HUDEP-2 (cell line): ENCODE measurements around the gene USP40.

Source experiments
- DNase-seq, 76 experiments: peaks; one replicate each; lab custom pipeline; 2025; ENCODE audit not compliant: unreplicated experiment in 76 of 76; lab: John Stamatoyannopoulos, UW

Gene USP40

DNA sequence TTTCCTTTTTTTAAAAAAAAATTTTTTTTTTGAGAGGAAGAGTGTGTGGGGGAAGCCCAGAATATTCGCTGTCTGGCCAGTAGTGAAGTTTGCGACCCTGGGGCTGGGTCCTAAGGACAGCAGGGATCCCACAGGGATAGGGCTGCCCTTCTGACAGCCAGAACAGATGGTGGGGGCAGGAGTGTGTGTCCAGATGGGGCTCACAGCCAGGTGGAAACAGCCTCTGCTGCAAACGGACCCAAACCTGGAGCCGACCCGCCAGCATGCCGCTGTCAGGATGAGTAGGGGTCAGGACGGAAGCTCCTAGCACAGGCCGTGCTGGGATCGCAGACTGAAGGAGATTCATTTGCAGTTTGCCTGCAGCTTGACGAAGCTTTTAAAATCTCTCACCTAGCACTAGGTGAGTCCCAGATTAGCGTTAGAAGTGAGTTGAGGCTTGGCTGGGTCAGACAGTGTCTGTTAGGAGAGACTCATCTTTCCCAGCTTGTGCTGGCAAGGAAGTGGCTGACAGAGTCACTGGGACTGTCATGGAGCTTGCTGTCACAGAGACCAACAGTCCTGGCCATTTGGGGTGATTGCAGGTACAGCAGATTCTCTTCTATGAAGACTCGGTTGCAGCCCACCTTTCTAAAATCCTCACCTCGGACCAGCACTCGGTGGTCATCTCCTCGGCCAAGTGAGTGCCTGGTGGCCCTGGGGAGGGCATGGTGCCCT lies 118.9 kb downstream of the USP40 start:
- DNase-seq = no peak

DNA sequence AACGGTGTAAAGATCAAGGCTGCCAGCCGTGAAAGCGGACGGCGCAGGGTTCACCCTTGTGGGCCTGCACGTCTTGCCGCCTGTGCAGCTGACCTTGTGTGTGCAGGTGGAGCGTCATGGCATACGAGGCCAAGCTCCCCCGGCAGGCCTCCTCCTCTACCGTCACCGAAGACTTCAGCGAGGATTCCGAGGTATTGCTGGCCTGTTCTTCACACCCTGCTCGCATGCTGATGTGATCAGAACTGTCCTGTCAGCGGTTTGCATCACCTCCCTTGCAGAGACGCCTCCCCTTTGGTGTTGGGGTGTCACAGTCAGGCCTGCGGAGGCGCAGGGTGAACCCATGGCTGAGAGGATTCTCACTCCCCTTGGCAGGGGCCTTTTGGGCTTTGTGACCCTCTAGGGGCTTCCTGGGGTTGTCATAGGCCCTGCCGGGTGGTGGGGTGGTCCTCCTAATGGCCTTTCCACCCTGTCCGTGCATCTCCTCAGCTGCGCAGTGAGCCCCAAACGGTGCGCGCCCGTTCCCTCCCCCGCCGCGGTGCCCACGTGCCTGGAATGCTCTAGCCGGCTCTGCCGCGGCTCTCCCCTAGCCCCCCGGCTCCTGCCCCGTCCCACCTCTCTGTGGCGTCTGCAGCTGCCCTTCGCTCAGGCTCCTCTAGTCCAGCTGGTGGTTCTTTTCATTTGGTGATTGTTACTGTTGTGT lies 119.8 kb downstream of the USP40 start:
- no peak for DNase-seq

DNA sequence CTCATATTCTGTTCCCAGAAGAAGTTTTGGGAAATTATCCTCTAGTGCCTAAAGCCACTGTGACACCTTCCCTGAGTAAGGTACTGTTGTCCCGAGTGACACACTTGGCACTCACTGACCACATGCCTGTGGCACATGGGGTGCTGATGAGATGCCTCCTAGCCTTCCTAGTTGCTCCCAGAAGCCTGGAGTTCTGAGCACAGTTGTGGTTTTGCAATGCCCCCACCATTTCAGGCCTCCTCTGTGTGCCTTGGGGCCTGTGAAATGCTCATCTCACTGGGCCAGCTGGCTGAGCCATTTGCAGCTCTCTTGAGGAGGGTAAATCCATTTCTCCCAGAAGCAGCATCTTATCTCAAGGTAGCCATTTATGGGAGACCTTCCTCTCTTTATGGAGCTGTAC lies 120.5 kb downstream of the USP40 start:
- DNase-seq = no peak

DNA sequence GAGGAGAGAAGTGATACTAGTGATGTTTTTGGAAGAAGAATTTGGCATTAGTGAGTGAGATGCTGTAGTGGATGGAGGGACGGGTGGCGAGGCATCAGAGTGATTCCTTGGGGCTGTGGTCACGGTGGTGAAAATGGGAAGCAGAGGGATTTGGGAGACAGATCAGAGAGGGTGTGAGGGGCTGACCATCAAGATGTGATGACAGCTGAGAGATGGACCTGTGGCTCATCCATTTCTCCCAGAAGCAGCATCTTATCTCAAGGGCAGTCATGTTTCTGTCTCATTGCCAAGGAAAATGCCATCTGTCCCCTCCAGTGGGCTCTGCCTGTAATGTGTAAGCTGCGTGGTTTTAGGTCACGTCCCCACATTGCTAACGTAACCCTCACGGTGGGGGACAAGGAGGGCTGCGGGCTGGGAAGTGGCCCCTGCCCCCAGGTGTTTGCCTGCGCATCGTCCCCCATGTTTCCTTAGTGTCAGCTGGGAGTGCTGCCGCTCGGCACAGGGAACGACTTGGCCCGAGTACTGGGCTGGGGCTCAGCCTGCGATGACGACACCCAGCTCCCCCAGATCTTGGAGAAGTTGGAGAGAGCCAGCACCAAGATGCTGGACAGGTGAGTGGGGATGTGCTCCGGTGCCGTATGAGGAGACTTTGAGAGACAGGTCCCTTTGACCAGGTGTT lies 121.3 kb downstream of the USP40 start:
- DNase-seq = no peak

DNA sequence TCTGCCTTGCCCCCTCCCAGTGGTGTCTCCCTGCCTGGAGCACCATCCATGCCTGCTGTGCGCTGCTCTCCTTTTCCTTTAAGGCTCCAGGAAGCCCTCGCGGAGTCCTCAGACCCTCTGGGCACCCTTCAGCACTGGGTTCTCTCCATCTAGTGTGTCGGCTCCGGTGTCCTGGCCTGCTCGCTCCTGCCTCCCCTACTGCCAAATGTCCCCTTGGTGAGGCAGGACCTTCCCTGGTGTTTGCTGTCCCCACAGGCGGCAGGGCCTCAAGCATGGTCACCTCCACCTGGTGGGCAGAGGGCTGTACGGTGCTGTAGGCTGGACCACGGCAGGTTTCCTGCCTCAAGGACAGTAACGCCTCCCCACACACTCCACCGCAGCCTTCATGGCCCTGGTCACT lies 122.1 kb downstream of the USP40 start:
- DNase-seq = no peak

DNA sequence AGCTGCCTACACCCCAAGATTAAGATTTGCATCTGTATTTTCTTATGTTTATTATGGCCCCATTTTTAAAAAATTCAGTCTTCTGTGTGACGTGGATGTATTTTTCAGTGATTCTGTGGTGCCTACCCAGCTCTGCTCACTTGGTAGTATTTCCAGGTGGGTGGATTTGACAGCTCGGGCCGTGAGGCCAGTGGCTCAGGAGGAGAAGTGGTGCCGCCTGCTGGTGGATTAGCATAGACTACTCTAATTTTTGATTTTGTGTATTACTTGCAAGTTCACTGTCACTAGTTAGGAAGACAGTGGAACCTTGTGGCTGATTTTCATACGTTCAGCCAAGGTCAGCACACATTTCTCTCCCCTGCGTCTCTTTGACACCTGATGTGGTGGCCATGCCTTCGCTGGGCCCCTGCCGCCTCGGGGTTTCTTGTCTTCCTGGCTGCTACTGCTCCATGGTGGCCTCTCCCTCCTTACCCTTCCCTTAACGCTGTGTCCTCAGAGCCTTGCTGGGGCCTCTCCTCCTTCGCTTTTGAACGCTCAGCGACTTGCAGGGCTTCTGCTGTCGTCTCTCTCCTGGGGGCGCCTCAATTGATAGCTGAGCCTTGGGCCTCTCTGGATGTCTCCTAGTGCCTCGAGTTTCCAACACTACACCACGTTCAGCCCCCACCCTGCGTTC lies 122.9 kb downstream of the USP40 start:
- peak in 69 of 76 experiments; percentile 9 to 79 (median 50) for DNase-seq

DNA sequence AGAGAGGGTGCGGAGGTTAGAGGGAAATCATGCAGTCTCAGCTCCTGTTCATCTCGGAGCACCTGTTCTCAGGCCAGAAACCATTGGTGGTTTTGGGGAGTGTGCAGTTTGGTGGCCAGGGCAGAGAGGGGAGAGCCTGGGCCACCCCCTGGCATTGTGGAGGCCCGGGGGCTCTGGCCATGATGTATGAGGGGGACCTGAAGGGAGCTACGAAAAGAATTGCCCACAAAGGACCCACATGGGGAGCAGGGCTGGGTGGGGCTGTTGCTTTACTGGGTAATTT lies 124.6 kb downstream of the USP40 start:
- DNase-seq = no peak

DNA sequence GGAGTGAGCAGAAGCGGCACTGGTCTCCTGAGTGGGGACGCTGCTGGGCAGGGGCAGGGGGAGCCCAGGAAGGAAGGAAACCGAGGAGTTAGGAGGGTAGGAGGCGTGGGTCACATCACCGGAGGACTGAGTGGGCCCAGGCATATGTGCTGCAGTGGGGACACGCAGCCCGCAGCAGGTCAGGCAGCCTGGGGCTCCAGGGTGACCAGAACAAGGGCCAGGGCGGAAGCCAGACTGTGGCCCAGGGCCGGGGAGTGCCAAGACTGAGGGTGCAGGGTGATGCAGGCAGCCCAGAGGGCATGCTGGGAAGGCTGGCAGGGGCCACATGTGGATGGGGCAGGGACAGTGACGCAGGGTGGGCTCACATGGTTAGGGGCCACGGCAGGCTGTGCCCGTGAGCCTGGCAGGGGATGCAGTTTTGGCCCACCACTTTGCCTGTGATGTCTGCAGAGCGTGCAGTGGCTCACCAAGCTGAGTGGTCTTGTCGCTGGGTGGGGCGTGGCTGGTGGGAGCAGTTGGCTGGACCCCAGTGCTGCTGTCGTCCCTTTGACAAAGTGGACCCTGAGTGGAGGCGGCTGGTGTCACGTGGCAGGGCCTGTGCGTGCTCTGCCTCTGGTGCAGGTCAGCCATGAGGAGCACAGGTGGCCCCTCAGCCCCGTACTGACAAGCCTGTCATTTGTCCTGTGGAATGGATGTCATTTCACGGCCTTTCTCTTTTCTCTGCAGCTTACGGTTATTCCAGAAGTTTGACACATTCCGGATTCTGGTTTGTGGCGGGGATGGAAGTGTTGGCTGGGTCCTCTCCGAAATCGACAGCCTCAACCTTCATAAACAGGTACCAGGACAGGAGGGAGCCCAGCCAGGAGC lies 125.2 kb downstream of the USP40 start:
- DNase-seq = no peak

DNA sequence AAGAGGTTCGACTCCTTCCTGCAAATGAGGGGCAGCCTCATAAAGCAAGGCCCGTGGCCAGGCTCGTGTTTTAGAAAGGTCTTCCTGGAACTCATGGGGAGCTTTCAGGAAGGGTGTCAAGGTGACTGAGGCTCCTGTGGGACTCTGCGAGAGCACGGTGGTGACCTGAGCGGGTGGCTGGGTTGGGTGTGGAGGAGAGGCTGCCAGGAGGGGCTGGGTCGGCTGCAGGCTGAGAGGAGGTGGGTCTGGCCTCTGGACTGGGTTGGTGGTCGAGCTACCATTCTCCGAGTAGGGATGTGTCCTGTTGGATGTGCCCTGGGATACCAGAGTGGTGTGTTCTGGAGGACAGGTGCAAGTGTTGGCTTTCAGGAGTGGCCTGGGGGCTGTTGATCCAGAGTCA lies 125.9 kb downstream of the USP40 start:
- no peak for DNase-seq

DNA sequence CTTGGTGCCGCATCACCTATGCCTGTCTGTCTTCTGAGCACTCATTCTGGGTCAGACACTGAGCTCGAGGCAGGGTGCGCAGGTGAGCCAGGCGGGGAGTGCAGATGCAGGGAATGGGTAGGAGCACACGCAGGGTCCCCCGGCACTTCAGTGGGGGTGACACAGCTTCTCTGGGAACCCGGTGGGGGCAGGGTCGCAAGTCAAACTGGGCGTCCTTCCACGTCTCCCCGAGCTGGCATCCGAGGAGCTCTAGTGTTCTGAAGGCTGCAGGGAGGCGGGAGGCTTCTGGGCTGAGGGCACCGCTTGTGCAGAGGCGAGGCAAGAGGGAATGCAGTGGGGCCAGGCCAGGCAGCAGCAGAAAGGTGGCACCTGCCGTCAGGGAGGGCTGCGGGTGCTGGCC lies 126.3 kb downstream of the USP40 start:
- no peak for DNase-seq

DNA sequence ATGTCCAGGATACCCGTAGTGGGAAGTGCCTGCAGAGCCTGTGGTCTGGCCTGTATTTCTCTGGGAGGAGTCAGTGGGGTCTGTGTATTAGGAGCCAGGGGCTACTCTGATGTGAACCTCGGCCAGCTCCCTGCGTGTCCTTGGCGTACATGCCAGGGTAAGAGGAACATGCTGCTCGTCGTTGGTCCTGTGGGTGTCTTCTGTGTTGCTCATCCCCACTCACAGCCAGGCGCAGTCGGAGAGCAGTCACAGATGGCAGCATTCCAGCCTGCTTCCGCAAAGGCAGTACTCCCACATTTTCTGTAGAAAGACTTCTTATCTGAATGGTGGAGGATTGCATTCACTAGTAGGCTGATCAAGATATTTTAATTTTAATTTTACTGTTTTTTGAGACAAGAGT lies 127.4 kb downstream of the USP40 start:
- peak in 51 of 76 experiments; percentile 3 to 84 (median 52) for DNase-seq

DNA sequence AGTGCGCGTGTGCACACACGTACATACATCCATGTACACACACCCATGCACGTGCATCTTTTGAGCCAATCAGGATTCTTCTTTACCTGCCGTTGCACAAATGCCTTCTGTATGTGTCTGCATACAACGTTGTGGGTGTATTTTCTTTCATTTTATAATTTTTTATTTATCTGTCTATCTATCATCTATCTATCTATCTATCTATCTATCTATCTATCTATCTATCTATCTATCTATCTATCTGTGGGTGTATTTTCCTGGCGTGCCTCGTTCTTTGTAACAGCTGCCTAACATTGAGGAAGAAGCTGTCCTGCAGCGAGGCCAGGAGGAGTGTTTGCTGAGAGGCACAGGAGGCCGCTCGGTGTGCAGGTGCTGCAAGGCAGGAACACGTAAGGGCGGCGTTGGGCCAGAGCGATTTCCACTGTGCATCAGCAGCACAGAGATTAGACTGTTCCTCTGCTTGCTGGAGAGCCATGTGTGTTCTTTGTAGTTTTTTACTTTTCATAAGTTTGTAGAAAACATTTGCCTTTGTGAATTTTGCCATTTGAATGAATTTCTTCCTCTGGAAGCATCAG lies 127.9 kb downstream of the USP40 start:
- no peak for DNase-seq

DNA sequence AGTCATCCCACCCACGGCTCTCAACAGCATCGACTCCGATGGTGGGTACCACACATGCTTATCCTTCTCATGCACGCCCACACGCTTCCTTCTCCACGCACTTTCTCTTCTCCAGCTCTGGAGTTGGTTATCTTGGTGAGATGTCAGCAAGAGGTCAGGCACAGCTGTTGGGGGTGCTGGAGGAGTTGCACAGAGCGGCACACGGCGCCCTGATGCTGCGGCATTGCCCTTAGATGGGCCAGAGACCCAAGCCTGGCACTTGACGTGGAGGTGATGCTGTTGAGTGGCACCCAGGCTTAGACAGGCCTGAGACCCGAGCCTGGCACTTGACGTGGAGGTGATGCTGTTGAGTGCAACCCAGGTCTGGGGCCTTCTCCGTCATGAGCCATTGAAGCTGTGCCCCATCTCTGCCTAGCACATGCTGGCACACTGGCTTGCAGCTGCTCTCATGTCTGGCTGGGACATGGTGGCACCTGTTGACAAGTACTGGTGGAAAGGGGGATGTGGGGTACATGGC lies 129.1 kb downstream of the USP40 start:
- DNase-seq = no peak

DNA sequence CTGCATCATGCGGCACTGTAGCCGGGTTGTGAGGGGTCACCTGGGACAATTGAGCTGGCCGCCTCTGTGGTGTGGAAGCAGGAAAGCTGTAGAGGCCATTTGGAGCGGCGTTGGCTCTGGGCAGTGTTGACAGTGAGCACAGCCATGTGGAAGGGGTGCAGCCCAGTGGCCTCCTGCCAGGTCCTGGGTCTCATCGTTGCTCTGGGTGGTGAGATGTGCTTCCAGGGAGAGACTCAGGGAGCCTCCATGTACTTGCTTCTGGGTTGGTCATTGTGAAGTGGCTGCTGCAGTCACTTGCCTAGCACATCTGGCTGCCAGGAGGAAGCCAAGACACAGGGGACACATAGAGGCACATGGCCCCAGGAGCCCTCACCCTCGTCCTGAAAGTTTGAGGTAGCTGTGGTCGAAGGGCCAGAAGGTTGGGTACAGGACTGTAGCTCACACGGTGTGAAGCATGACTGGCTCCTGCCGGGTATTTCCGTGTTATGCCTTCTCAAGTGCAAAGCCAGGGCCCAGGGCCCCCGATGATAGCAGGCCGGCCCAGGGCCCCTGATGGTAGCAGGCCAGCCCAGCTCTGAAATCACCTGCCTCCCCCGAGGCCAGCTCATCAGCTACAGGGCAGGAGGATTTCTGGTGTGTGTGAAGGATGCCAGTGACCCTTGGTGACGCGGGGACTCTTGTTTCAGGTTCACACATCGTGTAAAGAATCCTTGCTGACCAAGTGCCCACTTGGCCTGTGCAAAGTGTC lies 129.7 kb downstream of the USP40 start:
- no peak for DNase-seq

DNA sequence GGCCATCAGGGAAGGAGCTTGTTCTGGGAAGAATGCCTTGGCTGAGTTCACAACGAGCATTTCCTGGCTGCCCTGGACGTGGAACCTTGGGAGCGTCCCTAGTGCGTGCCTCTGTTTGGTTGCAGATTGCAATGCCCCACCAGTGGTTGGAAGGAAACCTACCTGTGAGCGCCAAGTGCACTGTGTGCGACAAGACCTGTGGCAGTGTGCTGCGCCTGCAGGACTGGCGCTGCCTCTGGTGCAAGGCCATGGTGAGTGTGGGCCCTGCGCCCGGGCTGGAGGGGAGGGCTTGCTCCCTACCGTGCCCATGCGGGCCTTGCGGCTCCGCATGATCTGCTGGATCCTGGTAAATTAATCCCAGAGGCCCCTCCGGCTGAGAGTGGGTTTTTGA lies 130.4 kb downstream of the USP40 start:
- no peak for DNase-seq

DNA sequence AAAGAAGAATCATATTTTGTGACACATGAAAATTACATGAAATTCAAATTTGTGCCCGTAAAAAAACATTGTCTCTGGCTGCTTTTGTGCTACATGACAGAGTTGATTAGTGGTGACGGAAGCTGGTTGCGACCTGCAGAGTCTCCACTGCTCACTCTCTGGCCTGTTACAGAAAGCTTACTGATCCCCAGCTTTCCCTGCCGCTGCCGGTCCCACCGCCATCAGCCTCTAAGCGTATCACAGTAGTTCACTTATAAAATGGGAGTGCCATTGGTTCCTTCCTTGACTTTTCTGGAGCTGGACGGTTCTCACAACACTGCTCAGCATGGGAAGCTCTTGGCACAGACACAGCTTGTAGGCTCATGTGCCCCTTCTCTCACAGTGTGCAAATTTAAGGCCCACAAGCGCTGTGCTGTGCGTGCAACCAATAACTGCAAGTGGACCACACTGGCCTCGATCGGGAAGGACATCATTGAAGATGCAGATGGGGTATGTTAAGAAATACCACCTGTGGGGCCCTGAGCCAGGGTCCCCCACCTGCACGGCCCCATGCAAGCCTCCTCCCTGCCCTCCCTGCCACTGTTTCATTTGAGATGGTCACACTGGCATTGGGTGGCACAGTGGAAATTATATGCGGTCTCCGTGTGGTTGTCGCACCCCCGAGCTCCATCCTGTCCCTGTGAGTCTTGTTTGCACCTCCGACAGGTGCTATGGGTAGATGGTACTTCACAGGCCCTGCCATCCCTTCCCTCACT lies 131.0 kb downstream of the USP40 start:
- DNase-seq = no peak

DNA sequence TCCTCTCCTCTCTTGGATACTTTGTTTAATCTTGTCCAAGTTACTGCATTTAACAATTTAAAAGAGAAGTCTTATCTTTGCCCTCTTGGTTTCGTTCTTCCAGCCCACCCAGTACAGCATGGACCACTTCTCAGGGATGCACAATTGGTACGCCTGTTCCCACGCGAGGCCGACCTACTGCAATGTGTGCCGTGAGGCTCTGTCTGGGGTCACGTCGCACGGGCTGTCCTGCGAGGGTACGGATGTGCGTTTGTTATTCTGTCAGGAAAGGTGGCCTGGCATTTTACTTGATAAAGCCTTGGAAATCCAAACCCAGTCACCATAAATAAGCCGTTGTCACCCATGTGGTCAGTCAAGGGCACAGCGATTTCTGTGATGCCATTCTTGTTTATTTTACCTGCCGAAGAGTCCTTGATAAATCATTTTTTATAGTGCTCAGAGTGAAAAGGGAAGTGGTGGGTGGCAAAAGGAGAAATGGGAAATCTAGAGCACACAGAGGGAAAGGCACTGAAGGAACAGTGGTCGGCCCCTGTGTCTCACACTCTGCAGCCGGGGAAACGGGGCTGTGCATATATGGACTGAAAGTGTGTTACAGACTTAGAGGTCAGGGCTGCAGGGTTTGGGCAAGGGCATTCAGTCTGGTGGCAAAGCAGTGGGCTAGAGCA lies 131.8 kb downstream of the USP40 start:
- DNase-seq = no peak

DNA sequence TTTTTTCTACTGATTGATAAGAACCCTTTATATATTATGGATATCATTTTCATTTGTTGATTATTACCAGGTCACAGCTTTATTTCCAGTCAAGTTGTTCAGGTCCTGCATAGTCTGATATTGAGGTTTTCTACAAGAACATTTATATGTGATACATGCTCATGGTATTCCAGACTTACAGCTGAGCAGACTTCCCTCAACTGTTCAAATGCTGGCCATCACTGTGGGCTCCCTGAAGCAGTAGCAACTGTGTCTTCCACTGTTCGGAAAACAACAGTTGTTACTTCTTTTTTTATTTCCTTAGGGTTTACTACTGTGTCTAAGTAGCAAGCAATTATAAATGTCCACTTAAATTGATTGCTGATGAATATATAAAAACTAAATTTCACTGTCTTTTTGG lies 132.8 kb downstream of the USP40 start:
- no peak for DNase-seq
